Neural progenitor cell (in vitro differentiated cells): ENCODE results near the gene CLSTN2.

Experiments used
- EZH2 ChIP-seq: fragments of 200-600 bp; sonication (generic); IDR thresholded peaks from 2 replicates; pipeline ENCODE4 v1.6.1; 2017; ENCODE audit warnings: antibody characterized with exemption, mild to moderate bottlenecking, moderate library complexity
- EZH2phosphoT487 ChIP-seq: fragments of 200-600 bp; sonication (generic); IDR thresholded peaks from 2 replicates; pipeline ENCODE4 v1.6.1; 2017; ENCODE audit warnings: antibody characterized with exemption
- TF ChIP-seq, protein P1 (sequence below): fragments of 200-600 bp; sonication (generic); IDR thresholded peaks from 2 replicates; pipeline ENCODE4 v1.5.1; 2017; ENCODE audit warnings: antibody characterized with exemption, mild to moderate bottlenecking

DNA sequence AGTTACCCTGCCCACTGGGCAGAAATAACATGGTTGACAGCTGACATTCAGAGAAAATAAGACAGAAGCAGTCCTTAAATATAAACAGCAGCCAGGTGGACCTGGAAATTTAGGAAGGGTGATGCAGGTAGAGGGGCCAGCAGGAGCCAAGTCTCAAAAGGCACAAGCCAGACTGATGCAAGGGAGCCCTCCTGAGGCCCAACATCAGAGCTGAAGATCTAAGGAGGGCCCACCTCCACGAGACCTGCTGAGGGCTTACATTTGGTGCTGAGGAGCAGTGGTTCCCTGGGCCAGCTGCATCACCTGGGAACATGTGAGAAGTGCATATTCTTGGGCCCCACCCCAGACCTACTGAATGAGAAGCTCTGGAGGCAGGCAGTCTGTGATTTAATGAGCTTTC is 637.3 kb downstream of the CLSTN2 start:
- TF ChIP-seq EZH2 (no peak), EZH2phosphoT487 (no peak)
- TF ChIP-seq, protein P1, sequence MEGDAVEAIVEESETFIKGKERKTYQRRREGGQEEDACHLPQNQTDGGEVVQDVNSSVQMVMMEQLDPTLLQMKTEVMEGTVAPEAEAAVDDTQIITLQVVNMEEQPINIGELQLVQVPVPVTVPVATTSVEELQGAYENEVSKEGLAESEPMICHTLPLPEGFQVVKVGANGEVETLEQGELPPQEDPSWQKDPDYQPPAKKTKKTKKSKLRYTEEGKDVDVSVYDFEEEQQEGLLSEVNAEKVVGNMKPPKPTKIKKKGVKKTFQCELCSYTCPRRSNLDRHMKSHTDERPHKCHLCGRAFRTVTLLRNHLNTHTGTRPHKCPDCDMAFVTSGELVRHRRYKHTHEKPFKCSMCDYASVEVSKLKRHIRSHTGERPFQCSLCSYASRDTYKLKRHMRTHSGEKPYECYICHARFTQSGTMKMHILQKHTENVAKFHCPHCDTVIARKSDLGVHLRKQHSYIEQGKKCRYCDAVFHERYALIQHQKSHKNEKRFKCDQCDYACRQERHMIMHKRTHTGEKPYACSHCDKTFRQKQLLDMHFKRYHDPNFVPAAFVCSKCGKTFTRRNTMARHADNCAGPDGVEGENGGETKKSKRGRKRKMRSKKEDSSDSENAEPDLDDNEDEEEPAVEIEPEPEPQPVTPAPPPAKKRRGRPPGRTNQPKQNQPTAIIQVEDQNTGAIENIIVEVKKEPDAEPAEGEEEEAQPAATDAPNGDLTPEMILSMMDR: no peak
